HG02798 (cell line): ENCODE results near the gene CHD2.

Experiments used
- ATAC-seq: cut with Tn5 transposase; IDR thresholded peaks from one replicate; pipeline ENCODE4 v1.9.1; 2021; ENCODE audit warnings: mild to moderate bottlenecking; ENCODE audit not compliant: unreplicated experiment, poor library complexity

Gene CHD2

GRCh38 chr15:92924216-92924615 lies 24.1 kb downstream of the CHD2 start:
- no peak for ATAC-seq

- ATAC-seq = no peak
Observed at GRCh38 chr15:92925454-92925853, 25.3 kb downstream of the CHD2 start.

GRCh38 chr15:92928225-92928750 lies 28.2 kb downstream of the CHD2 start:
- ATAC-seq = no peak

- ATAC-seq = no peak
Observed at GRCh38 chr15:92929002-92929401, 28.9 kb downstream of the CHD2 start.

GRCh38 chr15:92930054-92930621 lies 30.0 kb downstream of the CHD2 start:
- ATAC-seq = no peak

GRCh38 chr15:92930776-92931175 lies 30.7 kb downstream of the CHD2 start:
- ATAC-seq = no peak

GRCh38 chr15:92932946-92933649 lies 33.0 kb downstream of the CHD2 start:
- no peak for ATAC-seq

GRCh38 chr15:92933831-92934230 lies 33.7 kb downstream of the CHD2 start:
- ATAC-seq = no peak

GRCh38 chr15:92934716-92935115 lies 34.6 kb downstream of the CHD2 start:
- no peak for ATAC-seq

GRCh38 chr15:92936138-92936537 lies 36.0 kb downstream of the CHD2 start:
- ATAC-seq = no peak

- ATAC-seq = no peak
Observed at GRCh38 chr15:92936693-92937092, 36.6 kb downstream of the CHD2 start.

- no peak for ATAC-seq
Observed at GRCh38 chr15:92937901-92938300, 37.8 kb downstream of the CHD2 start.

GRCh38 chr15:92938387-92938786 lies 38.3 kb downstream of the CHD2 start:
- no peak for ATAC-seq

- no peak for ATAC-seq
Observed at GRCh38 chr15:92941668-92942067, 41.5 kb downstream of the CHD2 start.

GRCh38 chr15:92942706-92943105 lies 42.6 kb downstream of the CHD2 start:
- no peak for ATAC-seq

- ATAC-seq = no peak
Observed at GRCh38 chr15:92943581-92943980, 43.5 kb downstream of the CHD2 start.

GRCh38 chr15:92944946-92945521 lies 44.9 kb downstream of the CHD2 start:
- ATAC-seq = no peak

GRCh38 chr15:92947071-92947730 lies 47.1 kb downstream of the CHD2 start:
- no peak for ATAC-seq

- no peak for ATAC-seq
Observed at GRCh38 chr15:92949604-92950249, 49.6 kb downstream of the CHD2 start.

GRCh38 chr15:92951800-92952457 lies 51.8 kb downstream of the CHD2 start:
- ATAC-seq = no peak
